ENCODE measurements around the gene DACT2.
"Not testable (repeated sequence)": the region's sequence is repeated elsewhere in the genome, so short reads cannot be mapped to it uniquely, and the experiment has no call there.

Gene DACT2

DNA sequence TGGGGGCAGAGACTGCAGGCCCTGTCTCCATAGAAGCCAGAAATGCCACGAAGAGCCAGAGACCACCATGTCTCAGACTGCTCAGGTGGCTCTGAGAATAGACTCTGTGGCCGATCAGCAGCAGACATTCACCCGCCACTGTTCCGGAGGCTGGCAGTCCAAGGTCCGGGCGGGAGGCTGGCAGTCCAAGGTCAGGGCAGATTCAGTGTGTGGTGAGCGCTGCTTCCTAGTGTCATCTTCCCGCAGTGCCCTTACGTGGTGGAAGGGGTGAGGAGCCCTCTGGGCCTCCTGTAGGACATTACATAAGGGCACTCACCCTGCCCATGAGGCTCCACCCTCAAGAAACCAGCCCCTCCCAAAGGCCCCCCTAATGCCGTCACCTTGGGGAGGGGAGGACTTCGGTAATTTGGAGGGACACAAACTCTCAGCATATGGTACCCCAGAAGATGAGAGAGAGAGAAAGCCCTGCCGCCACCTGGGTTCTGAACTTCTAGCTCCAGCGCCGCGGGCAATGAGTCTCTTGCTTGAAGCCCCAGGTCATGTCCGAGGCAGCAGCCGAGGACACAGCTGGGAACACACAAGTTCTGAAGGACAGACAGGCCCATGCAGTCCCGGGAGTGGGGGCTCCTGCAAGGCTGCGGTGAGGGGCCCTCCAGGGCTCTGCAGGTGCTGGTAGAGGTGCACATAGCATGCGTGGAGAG, 36.4 kb downstream of the DACT2 start:
- DNase-seq (ENCODE audit: low read depth, low spot score), result no peak

DNA sequence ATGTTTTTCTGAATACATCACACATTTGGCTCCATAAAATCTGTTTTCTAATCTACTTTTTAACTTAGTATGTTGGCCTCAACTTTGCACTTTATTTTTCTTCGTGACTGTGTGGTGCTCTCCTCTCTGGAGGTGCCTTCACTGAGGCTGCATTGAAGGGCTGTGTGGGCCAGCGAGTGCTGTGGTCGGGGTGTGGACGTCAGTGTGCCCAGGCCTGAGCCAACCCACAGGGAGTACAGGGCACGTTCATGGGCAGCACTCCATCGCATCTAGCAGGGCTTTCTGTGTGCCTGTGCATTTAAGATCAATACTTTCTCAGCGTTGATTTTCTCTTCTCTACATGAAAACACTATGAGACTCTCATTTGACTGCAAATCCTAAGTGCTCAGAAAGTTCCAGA, 37.8 kb downstream of the DACT2 start:
- DNase-seq (ENCODE audit: low read depth, low spot score), result no peak

DNA sequence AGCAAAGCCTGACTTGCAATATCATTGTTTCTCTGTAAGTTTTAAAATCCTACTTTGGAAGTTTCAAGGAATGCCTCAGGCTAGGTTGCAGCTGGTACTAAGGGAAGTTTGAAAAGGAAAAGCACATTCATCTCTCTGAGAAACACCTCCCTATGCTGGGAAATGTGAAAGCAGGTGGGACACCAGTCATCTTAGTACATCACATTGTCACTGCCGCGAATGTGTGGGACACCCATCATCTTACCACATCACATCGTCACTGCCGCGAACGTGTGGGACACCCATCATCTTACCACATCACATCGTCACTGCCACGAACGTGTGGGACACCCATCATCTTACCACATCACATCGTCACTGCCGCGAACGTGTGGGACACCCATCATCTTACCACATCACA, 38.3 kb downstream of the DACT2 start:
- DNase-seq (ENCODE audit: low read depth, low spot score), result not testable (repeated sequence)

DNA sequence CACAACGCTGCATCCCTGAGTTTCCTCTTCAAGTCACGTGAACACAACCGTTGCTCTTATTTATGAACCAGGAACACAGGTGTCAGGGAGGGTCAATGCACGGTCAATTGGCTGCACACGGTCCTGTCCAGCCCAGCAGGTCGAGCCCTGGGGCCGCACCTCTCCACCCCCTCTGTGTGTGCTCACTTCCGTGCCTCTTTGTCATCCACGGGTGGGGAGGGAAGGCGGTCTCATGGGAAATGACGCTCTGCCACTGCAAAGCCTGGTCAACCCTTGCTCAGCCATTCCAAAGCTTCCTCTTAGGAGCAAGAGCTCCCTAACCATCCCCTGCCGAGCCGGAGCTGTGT, 38.7 kb downstream of the DACT2 start:
- DNase-seq (ENCODE audit: low read depth, low spot score), result no peak

DNA sequence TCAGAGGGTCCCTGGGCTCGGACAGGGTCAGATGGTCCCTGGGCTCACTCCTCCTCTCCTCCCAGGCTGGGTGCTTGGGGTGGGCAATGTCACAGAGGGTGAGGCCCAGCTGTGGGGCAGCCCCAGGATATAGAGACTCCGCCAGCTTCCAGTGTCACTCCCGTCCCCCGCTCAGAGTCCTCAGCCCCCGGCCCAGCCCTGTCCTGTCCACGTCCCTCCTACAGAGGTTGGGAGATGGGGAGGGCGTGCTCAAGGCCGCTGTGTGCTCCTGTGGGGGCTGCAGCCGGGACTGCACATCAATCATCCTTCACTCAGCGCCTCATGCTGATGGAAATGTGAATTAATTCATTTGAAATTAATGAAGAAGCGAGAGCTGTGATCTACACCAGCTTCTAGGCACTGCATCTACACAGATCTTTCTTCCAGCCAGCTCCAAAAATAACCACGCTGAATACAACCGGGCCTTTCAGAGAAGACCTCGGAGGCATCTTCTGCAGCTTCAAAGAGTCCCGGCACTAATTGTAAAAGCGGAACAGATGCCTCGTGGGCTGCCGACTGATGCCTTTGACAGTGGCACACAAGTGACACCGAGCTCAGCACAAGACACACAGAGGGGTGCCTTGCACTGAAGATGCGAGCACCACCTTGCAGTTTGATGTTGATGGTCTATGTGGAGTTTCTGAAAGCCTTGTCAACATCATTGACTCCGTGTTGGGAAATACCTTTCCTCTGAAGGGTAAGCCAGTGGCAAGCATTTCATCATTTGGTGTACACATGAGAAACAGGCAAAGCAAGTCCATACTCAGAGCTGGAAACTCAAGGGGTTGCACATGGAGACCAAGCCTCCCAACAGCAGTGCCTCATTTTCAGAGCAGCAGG, 39.3 kb downstream of the DACT2 start:
- no peak for DNase-seq (ENCODE audit: low read depth, low spot score)

DNA sequence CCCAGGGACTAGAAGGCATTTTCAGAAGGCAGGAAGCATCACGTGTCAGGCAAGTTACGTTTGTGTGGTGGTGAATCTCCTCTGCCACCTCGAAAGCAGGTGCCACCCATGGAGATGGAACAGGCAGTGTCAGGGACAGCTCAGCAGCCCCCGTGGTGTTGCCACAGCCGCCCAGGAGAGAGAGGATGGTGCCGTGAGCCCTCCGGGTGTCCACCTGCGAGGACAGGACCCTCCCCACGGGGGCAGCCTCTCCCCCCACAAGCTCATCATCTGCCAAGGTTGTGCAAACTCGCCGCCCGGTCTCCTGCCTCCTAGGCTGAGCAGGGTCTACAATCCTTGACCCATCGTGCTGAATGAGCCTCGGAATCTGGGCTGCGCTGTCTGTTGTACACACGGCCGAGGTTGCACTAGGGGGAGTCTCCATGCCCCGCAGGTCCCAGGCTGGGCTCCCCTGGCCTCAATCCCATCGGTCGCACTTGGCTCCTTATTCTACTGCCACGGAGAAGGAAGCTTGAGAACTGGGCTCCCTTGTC, 40.1 kb downstream of the DACT2 start:
- no peak for DNase-seq (ENCODE audit: low read depth, low spot score)

DNA sequence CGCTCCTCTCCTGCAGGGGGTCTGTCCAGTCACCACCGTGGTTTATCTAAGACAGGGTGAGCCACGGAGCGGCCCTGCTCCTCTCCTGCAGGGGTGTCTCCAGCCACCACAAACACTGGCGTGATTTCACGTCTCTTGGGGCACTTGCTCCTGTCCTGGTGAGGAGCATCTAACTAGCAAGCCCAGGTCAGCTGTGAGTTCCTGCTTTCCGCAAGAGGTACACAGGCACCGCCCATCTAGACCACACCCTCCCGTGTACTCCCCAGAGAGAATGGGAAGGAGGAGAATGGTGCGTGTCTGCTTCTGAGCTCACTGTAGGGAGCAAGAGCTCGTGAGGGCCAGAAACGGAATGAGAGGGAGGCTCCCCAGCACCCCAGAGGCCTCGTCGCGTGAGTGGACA, 40.7 kb downstream of the DACT2 start:
- DNase-seq (ENCODE audit: low read depth, low spot score), result no peak

DNA sequence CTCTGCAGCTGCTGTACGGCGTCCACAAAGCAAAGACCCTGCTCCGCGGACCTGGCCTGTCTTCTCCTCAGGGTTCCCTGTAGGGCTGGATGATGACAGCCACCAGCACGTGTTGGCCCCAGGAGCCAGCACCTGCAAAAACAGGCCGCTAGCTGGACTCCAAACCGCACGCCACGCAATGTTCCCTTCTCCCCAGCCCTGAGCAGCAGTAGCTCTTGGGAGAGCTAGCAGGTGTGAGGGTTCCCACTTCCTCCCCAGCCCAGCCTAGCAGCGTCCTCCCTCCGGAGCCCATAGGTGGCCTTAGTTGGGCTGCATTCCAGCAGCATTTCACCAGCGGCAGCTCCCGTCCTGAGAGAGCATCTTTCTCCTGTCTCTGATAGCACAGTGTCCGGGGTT, 42.3 kb downstream of the DACT2 start:
- no peak for DNase-seq (ENCODE audit: low read depth, low spot score)

DNA sequence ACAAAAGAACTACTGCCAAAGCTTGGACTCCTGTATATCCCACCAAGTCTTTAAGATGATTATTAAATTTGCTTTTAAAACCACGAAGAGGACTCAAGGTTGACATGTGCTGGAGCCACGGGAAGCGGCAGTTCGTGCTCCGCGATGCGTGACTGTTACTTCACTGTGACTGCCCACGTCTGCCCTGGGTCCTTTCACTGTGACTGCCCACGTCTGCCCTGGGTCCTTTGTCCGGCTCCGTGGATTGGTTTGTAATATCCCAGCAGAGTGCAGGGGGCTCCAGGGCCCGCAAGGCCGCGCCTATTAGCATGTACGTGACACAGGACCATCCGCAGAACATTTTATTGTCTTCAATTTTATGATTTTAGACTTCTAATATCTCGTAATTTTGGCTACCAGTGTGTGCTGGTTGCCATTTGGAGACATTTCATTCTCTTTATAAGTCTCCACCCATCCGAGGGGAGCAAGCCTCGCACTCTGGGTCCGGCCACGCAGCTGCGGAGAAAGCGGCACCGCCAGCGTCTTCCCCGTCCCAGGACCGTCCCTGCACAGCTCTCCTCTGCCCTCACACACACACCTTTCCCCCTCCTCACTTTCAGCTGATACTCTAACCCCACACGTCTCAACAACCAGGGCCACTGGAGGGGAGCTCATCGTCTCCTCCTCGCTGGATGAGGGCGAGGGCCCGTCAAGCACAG, 42.9 kb downstream of the DACT2 start:
- DNase-seq (ENCODE audit: low read depth, low spot score), result no peak

DNA sequence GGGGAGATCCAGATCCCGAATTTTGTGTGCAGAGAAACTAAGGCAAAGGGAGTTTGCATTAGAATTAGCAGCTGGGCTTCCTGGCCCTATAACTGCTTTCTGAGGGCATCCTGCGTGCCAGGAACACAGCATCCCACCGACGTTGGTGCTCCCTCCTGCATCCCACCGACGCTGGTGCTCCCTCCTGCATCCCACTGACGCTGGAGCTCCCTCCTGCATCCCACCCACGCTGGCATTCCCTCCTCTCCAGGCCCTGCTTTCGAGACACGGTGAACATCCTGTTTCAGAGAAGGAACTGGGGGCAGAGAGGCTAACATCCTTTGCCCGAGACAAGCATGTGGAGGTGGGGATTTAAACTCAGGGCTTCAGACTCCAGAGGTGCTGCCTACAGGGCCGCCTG, 44.4 kb downstream of the DACT2 start:
- DNase-seq (ENCODE audit: low read depth, low spot score), result no peak

DNA sequence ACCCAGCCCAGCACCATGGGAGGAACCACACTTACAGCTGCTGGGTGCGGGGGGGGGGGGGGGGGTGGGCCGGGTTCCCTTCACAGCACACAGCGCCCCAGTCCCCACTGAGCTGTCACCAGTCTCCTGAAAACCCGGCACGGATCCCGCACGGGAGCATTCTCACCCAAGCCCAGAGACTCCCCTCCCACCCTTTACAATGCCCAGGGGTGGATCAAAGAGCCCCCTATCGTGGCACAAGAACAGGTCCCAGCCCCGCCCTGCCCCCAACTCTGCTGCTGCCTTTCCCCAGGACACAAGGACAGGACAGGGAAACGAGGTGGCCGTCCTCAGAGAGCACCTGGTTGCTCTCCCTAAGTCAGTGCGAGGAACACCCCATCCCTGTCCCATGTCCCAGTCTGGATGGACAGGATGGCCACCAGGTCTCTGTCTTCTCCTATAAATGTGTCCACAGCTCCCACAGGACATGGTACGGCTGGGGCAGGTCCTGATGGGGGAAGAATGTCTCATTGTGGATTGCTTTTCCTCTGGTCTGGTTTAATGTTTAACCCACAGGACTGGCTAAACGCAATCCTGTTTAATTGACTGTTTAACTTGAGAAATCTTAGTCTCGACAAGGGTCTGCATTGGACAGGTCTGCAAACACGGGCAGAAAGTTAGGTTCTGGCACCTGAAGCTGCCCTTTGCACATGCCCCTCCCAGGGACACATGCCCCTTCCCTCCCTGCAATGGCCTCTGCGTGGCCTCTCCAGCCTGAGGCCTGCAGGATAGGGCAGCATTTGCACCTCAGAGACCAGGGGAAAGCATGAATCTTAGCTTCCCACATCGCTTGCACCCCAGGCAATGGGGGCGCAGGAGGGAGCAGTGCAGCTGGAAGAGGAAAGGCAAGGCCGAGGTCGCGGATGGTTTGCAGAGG, 45.3 kb downstream of the DACT2 start:
- DNase-seq (ENCODE audit: low read depth, low spot score), result no peak

DNA sequence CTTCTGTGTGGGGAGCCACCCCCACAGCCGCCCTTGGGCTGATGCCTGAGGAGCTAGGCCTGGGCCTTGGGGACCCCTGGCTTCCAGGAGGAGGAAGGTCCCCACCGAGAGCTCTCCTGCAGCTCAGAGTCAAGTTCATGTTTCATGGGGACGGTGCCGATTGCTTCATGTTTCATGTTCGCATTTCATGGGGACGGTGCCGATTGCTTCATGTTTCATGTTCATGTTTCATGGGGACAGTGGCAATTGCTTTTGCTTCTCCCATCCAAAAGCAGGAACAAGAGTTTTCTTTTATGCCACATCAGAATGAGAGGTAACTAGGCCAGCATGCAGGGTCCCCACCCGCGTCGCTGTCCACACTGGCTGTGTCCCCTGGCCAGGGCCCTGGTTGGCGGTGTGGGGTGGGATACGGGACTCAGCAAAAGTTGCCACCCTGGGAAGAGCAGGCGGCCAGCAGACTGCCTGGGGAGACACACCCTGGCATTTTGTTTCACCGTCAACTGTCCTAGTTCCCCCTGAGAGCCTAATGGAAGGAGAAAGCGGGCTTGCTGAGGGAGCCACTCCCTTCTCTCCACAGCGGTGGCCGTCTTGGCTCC, 46.0 kb downstream of the DACT2 start:
- DNase-seq (ENCODE audit: low read depth, low spot score), result no peak

DNA sequence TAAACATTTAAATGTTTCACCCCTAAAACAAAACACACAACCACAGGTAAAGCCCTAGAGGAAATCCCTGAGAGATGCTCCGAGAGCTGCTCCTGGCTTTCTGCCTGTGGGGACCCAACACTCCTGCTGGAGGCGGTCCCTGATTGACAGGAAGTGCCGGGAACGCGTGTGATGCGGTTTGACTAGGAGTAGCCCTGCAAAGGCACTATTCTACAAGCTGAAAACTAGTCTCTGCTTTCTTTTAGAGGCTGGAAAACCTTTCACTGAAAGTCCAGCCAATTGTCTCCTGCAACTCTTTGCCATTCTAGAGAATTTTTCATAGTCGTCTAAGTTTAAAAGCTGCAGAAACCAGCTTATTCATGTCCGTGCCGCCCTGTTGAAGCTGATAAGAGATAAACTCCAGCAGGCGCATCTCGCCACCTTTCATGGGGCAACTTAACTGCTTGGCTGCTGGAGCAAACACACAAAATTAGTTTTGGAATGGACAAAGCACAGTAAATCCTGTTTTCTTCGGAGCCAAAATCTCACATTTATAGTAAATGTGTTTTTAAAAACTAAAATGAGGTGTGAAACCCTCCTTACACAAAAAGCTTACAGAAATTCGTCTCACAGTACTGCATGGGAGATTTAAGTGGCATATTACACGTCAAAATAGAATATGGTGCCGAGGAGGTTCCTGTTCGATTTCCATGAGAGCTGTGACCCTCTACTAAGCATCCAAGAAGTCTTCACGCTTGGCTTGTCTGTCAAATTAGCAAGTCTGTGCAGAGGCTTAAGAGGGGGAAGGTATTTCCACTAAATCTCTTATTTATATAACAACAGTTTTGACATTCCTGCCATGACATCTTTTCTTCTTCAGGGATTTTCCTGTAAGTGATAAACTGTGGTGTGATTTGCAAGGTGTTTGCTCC, 46.9 kb downstream of the DACT2 start:
- no peak for DNase-seq (ENCODE audit: low read depth, low spot score)

DNA sequence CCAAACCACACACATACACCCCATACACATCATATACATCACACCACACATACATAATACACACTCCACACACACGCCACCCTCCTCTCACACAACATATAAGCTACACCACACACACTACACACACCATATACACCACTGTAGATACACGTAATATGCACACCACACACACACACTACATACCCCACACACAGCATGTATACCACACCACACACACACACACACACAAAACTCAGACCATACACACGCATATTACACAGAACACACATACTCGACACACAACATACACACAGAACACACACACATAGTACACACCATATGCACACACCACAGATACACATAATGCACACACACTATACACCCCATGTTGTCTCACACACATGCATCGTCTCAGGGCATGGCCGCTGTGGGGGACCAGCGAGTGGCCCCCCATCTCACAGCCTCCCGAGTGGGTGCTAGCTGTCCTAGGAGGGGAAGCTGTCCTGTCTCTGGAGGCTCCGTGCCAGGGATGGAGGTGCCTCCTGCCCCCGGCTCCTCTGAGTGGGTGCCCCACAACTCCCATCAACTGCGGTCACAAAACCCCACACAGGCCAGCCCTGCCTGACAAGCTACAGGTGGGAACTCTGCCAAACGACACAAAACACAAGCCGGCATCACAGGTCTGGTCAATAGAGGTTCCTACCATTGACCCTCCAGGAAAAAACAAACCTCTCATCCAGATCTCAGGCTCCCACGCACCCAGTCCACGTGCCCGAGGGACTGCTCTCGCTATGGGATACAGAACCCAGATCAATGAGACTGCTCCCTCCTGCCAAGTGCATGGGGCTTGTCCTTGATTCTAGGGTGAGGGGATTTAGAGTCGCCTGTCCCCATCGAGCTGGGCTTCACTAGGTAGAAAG, 49.1 kb downstream of the DACT2 start:
- no peak for DNase-seq (ENCODE audit: low read depth, low spot score)

DNA sequence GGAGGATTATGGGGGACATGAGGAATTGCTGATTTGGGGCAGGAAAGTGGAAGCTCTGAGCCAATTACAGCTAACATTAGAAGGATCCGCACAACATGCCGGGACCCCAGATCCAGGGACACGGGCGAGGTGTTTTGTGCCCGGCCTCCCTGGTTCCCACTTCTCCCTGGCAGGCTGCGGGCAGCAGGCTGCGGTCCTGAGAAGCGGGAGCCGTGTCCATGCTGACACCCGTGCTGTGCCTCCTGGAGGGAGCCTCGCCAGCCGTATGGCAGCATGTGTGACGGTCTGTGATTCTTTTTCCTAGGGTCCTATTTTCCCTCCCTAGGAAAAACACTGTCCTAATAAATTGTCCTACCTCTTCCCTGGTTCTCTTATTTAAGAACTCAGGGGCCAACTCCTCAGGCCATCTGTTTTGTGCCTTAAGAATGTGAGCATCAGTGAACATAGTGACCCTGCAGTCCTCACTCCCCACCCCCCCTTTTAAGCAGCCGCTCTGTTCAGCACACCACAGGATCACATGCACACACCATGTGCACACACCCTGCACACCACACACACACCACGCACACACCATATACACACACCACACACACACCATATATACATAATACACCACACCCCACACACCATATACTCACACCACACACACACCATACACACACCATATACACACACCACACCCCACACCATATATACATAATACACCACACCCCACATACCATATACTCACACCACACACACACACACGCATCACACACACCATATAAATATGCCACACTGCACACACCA, 49.9 kb downstream of the DACT2 start:
- DNase-seq (ENCODE audit: low read depth, low spot score), result no peak

DNA sequence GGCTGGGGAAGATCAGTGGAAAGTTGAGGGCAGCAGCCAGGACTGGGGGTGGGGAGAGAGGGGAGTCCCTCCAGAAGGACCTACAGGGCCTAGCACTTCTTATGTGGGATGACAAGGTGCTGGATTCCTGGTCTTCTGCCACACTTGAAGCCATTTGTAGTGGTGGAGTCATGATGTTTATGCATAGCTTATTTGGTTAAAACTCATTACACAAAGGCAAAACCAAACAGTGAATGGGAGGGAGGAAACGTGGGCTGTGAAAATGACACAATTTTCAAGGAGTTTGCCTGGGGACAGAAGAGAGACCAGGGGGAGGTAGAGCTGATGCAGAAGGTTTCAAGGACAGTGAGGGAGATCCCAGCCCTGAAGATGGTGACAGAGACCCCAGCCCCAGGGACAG, 50.8 kb downstream of the DACT2 start:
- DNase-seq (ENCODE audit: low read depth, low spot score), result no peak

DNA sequence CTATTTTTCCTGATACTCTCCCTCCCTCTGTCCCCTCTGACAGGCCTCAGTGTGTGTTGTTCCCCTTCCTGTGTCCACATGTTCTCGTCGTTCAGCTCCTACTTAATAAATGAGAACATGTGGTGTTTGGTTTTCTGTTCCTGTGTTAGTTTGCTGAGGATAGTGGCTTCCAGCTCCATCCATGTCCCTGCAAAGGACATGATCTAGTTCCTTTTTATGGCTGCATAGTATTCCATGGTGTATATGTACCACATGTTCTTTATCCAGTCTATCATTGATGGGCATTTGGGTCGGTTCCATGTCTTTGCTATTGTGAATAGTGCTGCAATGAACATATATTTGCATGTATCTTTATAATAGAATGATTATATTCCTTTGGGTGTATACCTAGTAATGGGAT, 51.8 kb downstream of the DACT2 start:
- DNase-seq (ENCODE audit: low read depth, low spot score), result not testable (repeated sequence)

All from activated CD4-positive, CD25-positive, alpha-beta regulatory T cell treated with anti-CD3 and anti-CD28 coated beads, Interleukin-2, amount 50 U/mL, for 16 hours (primary cell).